Fibroblast of lung (primary cell): ENCODE measurements around the gene PLA2G2A.
"Not testable (repeated sequence)": the region's sequence is repeated elsewhere in the genome, so short reads cannot be mapped to it uniquely, and the experiment has no call there.

Experiments used
- EZH2 ChIP-seq: IDR thresholded peaks from 2 replicates; pipeline ENCODE4 v1.5.1; 2012; ENCODE audit warnings: low read length, control low read depth, mild to moderate bottlenecking; ENCODE audit errors: missing control alignments
- TF ChIP-seq, protein P1 (sequence below), 2 donors: IDR thresholded peaks in 1 of 2; conservative IDR thresholded peaks in 1 of 2; 1 replicate in 1 of 2; 2 replicates in 1 of 2; pipeline ENCODE4 v1.5.1; 2011 to 2012; ENCODE audit warnings: low read length in 2 of 2, control low read depth in 1 of 2, inconsistent platforms in 1 of 2, low read depth in 1 of 2, mild to moderate bottlenecking in 1 of 2

DNA sequence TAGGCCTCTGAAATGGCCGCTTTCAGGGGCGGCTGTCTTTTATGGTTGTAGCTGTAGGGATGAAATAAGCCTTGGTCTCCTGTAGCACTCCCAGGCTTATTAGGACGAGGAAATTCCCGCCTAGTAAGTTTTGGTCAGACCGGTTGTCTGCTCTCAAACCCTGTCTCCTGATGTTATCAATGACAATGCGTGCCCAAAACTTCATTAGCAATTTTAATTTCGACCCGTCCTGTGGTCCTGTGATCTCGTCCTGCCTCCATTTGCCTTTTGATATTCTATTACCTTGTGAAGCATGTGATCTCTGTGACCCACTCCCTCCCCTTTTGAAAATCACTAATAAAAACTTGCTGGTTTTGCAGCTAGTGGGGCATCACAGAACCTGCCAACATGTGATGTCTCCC, 10.8 kb upstream of the PLA2G2A start:
- TF ChIP-seq, protein P1, sequence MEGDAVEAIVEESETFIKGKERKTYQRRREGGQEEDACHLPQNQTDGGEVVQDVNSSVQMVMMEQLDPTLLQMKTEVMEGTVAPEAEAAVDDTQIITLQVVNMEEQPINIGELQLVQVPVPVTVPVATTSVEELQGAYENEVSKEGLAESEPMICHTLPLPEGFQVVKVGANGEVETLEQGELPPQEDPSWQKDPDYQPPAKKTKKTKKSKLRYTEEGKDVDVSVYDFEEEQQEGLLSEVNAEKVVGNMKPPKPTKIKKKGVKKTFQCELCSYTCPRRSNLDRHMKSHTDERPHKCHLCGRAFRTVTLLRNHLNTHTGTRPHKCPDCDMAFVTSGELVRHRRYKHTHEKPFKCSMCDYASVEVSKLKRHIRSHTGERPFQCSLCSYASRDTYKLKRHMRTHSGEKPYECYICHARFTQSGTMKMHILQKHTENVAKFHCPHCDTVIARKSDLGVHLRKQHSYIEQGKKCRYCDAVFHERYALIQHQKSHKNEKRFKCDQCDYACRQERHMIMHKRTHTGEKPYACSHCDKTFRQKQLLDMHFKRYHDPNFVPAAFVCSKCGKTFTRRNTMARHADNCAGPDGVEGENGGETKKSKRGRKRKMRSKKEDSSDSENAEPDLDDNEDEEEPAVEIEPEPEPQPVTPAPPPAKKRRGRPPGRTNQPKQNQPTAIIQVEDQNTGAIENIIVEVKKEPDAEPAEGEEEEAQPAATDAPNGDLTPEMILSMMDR (conservative IDR thresholded peaks at IDR 0.05 in 1 of 2, IDR thresholded peaks at IDR 0.05 in 1 of 2; ENCODE audit: low read depth in 1 of 2, low read length in 2 of 2) = not testable (repeated sequence)
- not testable (repeated sequence) for TF ChIP-seq EZH2
